ENCODE data around the gene IGF2R. TPM values are rescaled to one million over a fixed set of nuclear protein-coding genes. Genes with fewer than 3 reads are reported as not detected.

IGF2R gene
- total and polyA plus RNA-seq, 2 of the 13 experiments (the other 11 are each of a cell fraction or from before 2014, with no cell fraction given): 38.3 to 70.0 TPM

- TF ChIP-seq, protein P1, sequence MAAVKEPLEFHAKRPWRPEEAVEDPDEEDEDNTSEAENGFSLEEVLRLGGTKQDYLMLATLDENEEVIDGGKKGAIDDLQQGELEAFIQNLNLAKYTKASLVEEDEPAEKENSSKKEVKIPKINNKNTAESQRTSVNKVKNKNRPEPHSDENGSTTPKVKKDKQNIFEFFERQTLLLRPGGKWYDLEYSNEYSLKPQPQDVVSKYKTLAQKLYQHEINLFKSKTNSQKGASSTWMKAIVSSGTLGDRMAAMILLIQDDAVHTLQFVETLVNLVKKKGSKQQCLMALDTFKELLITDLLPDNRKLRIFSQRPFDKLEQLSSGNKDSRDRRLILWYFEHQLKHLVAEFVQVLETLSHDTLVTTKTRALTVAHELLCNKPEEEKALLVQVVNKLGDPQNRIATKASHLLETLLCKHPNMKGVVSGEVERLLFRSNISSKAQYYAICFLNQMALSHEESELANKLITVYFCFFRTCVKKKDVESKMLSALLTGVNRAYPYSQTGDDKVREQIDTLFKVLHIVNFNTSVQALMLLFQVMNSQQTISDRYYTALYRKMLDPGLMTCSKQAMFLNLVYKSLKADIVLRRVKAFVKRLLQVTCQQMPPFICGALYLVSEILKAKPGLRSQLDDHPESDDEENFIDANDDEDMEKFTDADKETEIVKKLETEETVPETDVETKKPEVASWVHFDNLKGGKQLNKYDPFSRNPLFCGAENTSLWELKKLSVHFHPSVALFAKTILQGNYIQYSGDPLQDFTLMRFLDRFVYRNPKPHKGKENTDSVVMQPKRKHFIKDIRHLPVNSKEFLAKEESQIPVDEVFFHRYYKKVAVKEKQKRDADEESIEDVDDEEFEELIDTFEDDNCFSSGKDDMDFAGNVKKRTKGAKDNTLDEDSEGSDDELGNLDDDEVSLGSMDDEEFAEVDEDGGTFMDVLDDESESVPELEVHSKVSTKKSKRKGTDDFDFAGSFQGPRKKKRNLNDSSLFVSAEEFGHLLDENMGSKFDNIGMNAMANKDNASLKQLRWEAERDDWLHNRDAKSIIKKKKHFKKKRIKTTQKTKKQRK (IDR thresholded peaks at IDR 0.05; ENCODE audit: low read length): no peak
- TF ChIP-seq TFDP2 (CRISPR knock-in tag; IDR thresholded peaks at IDR 0.05): no peak
Measured at GRCh38 chr6:159963111-159963510, 5.8 kb upstream of the IGF2R start (continued).

- peaks cover 0 to 32% of the 10 kb centered on the region in 2 experiments; a peak in 4 of 5 replicates for H3K27me3 ChIP-seq (ENCODE audit: control insufficient read depth in 1 of 2, insufficient read depth in 2 of 2, low read length in 2 of 2)
- DNase-seq (ENCODE audit: low spot score) (no peak), FAIRE-seq (no peak), ATAC-seq (no peak)
- H3K9ac ChIP-seq (ENCODE audit: insufficient read depth, low read depth, low read length): no peak overlapping the region
- WGBS (ENCODE audit: low lambda C conversion rate): 11% methylated on average over 2 of the region's 2 CpGs
- in situ Hi-C loops (cut with HindIII; ENCODE audit: extremely low pct_ligation_motif_present, low pct_unique_long_range_greater_than_20kb) (no loop called here), intact Hi-C loops (cut with micrococcal nuclease; ENCODE audit: unreplicated experiment) (no loop called here)
- ChIA-PET POLR2A (no interaction called here), CTCF (ENCODE audit: low intra/inter-chr PET ratio, low total read pairs) (no interaction called here)
- H3K9me3 ChIP-seq (ENCODE audit: low read length): no peaks in the 10 kb centered on the region
- no peak overlapping the region for H3K4me3 ChIP-seq (replicated peaks in 1 of 3; ENCODE audit: insufficient read depth in 1 of 3, low read depth in 2 of 3, low read length in 3 of 3)
- no peak overlapping the region for H3K4me2 ChIP-seq (ENCODE audit: low read depth, low read length)
- H3K79me2 ChIP-seq (ENCODE audit: insufficient read depth, low read length): no peaks in the 10 kb centered on the region
- no peaks in the 10 kb centered on the region for H4K20me1 ChIP-seq (ENCODE audit: insufficient read depth, low read length)
- H3K27ac ChIP-seq (ENCODE audit: extremely low read length, insufficient read depth, low read length): no peak overlapping the region
- H3K36me3 ChIP-seq (replicated peaks in 1 of 2; ENCODE audit: control insufficient read depth in 1 of 2, insufficient read depth in 2 of 2, low read length in 2 of 2): no peaks in the 10 kb centered on the region
- H2AFZ ChIP-seq (ENCODE audit: low read length): no peak overlapping the region
- peaks cover 9% of the 10 kb centered on the region for H3K4me1 ChIP-seq (ENCODE audit: insufficient read depth, low read length)
- no TSS peak for BruUV-seq (replicated peaks)
- TF ChIP-seq CEBPB (IDR thresholded peaks at IDR 0.05; ENCODE audit: borderline replicate concordance, low read depth, low read length) (no peak), ZNF7 (CRISPR knock-in tag; IDR thresholded peaks at IDR 0.05) (no peak), MTA3 (CRISPR knock-in tag; IDR thresholded peaks at IDR 0.05) (no peak), ZNF629 (CRISPR knock-in tag; conservative IDR thresholded peaks at IDR 0.05) (no peak), AHR (CRISPR knock-in tag; IDR thresholded peaks at IDR 0.05) (no peak), BCL3 (CRISPR knock-in tag; IDR thresholded peaks at IDR 0.05) (no peak), EP300 (IDR thresholded peaks at IDR 0.05; ENCODE audit: low read depth in 2 of 2, low read length in 2 of 2) (no peak), EP300 (CRISPR knock-in tag; IDR thresholded peaks at IDR 0.05; ENCODE audit: borderline replicate concordance) (no peak), ZNF121 (CRISPR knock-in tag; IDR thresholded peaks at IDR 0.05) (no peak)
- TF ChIP-seq, protein P2, sequence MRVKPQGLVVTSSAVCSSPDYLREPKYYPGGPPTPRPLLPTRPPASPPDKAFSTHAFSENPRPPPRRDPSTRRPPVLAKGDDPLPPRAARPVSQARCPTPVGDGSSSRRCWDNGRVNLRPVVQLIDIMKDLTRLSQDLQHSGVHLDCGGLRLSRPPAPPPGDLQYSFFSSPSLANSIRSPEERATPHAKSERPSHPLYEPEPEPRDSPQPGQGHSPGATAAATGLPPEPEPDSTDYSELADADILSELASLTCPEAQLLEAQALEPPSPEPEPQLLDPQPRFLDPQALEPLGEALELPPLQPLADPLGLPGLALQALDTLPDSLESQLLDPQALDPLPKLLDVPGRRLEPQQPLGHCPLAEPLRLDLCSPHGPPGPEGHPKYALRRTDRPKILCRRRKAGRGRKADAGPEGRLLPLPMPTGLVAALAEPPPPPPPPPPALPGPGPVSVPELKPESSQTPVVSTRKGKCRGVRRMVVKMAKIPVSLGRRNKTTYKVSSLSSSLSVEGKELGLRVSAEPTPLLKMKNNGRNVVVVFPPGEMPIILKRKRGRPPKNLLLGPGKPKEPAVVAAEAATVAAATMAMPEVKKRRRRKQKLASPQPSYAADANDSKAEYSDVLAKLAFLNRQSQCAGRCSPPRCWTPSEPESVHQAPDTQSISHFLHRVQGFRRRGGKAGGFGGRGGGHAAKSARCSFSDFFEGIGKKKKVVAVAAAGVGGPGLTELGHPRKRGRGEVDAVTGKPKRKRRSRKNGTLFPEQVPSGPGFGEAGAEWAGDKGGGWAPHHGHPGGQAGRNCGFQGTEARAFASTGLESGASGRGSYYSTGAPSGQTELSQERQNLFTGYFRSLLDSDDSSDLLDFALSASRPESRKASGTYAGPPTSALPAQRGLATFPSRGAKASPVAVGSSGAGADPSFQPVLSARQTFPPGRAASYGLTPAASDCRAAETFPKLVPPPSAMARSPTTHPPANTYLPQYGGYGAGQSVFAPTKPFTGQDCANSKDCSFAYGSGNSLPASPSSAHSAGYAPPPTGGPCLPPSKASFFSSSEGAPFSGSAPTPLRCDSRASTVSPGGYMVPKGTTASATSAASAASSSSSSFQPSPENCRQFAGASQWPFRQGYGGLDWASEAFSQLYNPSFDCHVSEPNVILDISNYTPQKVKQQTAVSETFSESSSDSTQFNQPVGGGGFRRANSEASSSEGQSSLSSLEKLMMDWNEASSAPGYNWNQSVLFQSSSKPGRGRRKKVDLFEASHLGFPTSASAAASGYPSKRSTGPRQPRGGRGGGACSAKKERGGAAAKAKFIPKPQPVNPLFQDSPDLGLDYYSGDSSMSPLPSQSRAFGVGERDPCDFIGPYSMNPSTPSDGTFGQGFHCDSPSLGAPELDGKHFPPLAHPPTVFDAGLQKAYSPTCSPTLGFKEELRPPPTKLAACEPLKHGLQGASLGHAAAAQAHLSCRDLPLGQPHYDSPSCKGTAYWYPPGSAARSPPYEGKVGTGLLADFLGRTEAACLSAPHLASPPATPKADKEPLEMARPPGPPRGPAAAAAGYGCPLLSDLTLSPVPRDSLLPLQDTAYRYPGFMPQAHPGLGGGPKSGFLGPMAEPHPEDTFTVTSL (CRISPR knock-in tag; IDR thresholded peaks at IDR 0.05; ENCODE audit: borderline replicate concordance): no peak
Measured at GRCh38 chr6:159964046-159964445, 4.8 kb upstream of the IGF2R start.

Measured in HepG2 (cell line).